CD4-positive, alpha-beta T cell (primary cell): ENCODE results near the gene MORN4. TPM values are rescaled to one million over a fixed set of nuclear protein-coding genes. Genes with fewer than 3 reads are reported as not detected.

Source experiments
- ATAC-seq: fragments of 200-7000 bp; cut with Tn5 transposase; one replicate; pipeline ENCODE4 v1.10.0; 2022; ENCODE audit warnings: mild to moderate bottlenecking; ENCODE audit not compliant: poor library complexity
- CTCF ChIA-PET: fragments of 350-600 bp; sonication (Branson Sonifier 250); formaldehyde crosslinking; loops from one replicate; lab custom pipeline; 2021; ENCODE audit warnings: antibody characterized with exemption, inconsistent platforms; lab: Charles Lee
- POLR2A ChIA-PET: fragments of 350-600 bp; sonication (Branson Sonifier 250); formaldehyde crosslinking; loops from one replicate; lab custom pipeline; 2021; ENCODE audit warnings: antibody characterized with exemption, inconsistent platforms; lab: Charles Lee
- DNase-seq, 14 experiments: peaks; one replicate each; pipeline ENCODE4 v3.0.0-alpha.2; 2013 to 2020; ENCODE audit warnings: mixed read lengths in 2 of 14
- H3K27ac ChIP-seq, 2 donors: one replicate each; pipeline versions ENCODE4 v1.5.1 to v1.7.0; 2013; ENCODE audit warnings: low read length in 2 of 2, low read depth in 1 of 2, mild to moderate bottlenecking in 1 of 2
- H3K27me3 ChIP-seq, 2 experiments: 1 replicate in 1 of 2; 2 replicates in 1 of 2; pipeline versions ENCODE4 v1.6.1 to v1.7.0; 2013; ENCODE audit warnings: low read length in 2 of 2, control low read depth in 1 of 2, mild to moderate bottlenecking in 1 of 2, moderate library complexity in 1 of 2; ENCODE audit not compliant: insufficient read depth in 2 of 2, control insufficient read depth in 1 of 2
- H3K36me3 ChIP-seq: one replicate; pipeline ENCODE4 v1.6.1; 2013; ENCODE audit warnings: low read length, control low read depth; ENCODE audit not compliant: insufficient read depth
- H3K4me1 ChIP-seq: one replicate; pipeline ENCODE4 v1.6.1; 2013; ENCODE audit warnings: low read length, control low read depth; ENCODE audit not compliant: insufficient read depth
- H3K4me3 ChIP-seq: one replicate; pipeline ENCODE4 v1.5.1; 2013; ENCODE audit warnings: mild to moderate bottlenecking, low read length, moderate library complexity
- H3K9me3 ChIP-seq, 2 experiments: 1 replicate in 1 of 2; 2 replicates in 1 of 2; pipeline versions ENCODE4 v1.6.1 to v1.7.0; 2013; ENCODE audit warnings: low read length in 2 of 2, mild to moderate bottlenecking in 2 of 2, control low read depth in 1 of 2, moderate library complexity in 1 of 2; ENCODE audit not compliant: control insufficient read depth in 1 of 2, insufficient read depth in 1 of 2
- H3K27ac Mint-ChIP-seq: one replicate; pipeline ENCODE4 v1.8.0; 2020; ENCODE audit warnings: mixed read lengths
- H3K27me3 Mint-ChIP-seq: one replicate; pipeline ENCODE4 v1.8.0; 2021; ENCODE audit warnings: mixed read lengths
- H3K36me3 Mint-ChIP-seq: one replicate; pipeline ENCODE4 v1.8.0; 2021; ENCODE audit warnings: low read depth, mixed read lengths
- H3K4me1 Mint-ChIP-seq: one replicate; pipeline ENCODE4 v1.8.0; 2021; ENCODE audit warnings: low read depth, mixed read lengths
- H3K4me3 Mint-ChIP-seq: one replicate; pipeline ENCODE4 v1.8.0; 2020; ENCODE audit warnings: mild to moderate bottlenecking, mixed read lengths
- H3K9me3 Mint-ChIP-seq: one replicate; pipeline ENCODE4 v1.8.0; 2020; ENCODE audit warnings: mixed read lengths
- intact Hi-C, 2 experiments: fragments of 100-400 bp; cut with DNase I in 1 of 2; cut with micrococcal nuclease in 1 of 2; formaldehyde crosslinking; loops; one replicate each; pipeline versions ENCODE4 v1.15.1 to v1.9.0; 2023 to 2025; cut with DNase I, micrococcal nuclease
- total RNA-seq, 174 experiments: library from RNA in 2 of 174; stranded (reverse) in 2 of 174; gene quantifications; one replicate each; pipeline ENCODE4 v1.2.3 and lab custom pipeline; 2021 to 2026
- TF ChIP-seq, protein P1 (sequence below): fragments of 200-600 bp; IDR thresholded peaks from one replicate; pipeline ENCODE4 v1.8.0; 2022; ENCODE audit warnings: antibody characterized with exemption, mild to moderate bottlenecking

The MORN4 gene
- total RNA-seq, 2 experiments from 2014 or later: 0.36 to 0.39 TPM

DNA sequence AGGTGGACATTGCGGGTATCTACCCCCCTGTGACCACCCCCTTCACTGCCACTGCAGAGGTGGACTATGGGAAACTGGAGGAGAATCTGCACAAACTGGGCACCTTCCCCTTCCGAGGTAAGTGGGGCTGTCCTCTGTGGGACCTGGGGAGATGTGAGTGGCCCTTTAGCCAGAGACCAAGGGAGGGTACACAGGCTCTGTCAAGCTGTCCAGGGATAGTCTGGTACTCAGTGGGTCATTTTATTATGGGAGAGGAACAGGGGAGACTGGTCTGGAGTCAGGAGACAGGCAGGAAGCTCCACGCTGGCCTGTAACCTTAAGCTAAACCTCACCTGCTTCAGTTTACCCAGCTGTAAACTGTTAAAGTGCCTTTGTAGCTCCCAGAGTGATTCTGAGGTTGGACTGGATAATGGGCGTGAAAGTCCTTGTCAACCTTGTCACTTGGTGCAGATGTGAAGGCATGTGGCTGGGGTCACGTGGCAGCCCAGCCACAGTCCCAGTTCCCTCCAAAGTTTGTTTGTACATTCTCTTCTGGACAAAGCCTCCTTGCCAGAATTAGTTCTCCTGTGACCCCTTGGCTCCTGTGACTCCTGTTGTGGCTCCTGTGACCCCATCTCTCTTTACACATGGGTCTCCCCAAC lies 48.4 kb downstream of the MORN4 start:
- POLR2A ChIA-PET: no interaction called here
- Mint-ChIP-seq H3K27ac (no peak overlapping the region), H3K27me3 (no peaks in the 10 kb centered on the region), H3K36me3 (no peaks in the 10 kb centered on the region), H3K4me1 (no peaks in the 10 kb centered on the region), H3K4me3 (no peak overlapping the region), H3K9me3 (no peaks in the 10 kb centered on the region)
- CTCF ChIA-PET: no interaction called here
- no peaks in the 10 kb centered on the region for H3K36me3 ChIP-seq
- TF ChIP-seq, protein P1, sequence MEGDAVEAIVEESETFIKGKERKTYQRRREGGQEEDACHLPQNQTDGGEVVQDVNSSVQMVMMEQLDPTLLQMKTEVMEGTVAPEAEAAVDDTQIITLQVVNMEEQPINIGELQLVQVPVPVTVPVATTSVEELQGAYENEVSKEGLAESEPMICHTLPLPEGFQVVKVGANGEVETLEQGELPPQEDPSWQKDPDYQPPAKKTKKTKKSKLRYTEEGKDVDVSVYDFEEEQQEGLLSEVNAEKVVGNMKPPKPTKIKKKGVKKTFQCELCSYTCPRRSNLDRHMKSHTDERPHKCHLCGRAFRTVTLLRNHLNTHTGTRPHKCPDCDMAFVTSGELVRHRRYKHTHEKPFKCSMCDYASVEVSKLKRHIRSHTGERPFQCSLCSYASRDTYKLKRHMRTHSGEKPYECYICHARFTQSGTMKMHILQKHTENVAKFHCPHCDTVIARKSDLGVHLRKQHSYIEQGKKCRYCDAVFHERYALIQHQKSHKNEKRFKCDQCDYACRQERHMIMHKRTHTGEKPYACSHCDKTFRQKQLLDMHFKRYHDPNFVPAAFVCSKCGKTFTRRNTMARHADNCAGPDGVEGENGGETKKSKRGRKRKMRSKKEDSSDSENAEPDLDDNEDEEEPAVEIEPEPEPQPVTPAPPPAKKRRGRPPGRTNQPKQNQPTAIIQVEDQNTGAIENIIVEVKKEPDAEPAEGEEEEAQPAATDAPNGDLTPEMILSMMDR: no peak
- no peaks in the 10 kb centered on the region for H3K4me1 ChIP-seq
- no peak for ATAC-seq
- no peaks in the 10 kb centered on the region for H3K9me3 ChIP-seq
- no peak overlapping the region for H3K27ac ChIP-seq
- no peak overlapping the region for H3K4me3 ChIP-seq
- no peaks in the 10 kb centered on the region for H3K27me3 ChIP-seq
- intact Hi-C loops: no loop called here
- no peak for DNase-seq

DNA sequence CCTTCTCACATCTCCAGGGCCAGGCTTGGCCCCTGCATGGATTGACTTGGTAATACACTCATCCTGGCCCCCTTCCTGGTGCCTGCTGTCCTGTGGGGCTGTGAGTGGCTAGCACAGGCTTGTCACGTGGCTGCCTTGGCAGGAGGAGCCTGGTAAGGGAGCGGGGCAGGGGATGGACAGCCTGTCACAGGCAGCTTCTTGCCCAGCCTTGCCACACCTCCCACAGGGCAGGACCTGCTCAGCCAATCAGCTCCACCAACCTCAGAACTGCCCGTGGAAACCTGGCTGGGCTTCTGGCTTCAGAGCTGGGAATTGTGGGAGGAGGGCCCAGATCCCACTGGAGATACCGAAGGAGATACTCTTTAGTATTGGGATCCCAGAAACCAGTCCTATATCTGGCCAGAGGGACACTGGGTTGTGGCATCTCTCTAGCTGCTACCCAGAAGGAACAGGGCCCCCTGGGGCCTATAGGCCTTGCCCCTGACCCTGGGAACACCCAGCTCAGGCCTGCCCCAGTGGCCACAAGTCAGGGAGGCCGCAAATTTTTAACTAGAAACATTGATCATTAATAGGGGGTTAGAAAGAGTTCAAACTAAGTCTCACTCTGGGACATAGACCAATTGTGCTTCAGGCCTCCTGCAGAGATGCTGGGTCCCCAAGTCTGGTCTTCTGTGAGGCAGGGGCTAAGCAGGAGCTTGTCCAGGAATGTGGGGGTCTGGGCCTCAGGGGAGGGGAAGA lies 49.1 kb downstream of the MORN4 start, which contains the start of gene HOGA1:
TSS of gene HOGA1 (plus strand) at position 330 of the 738 bp plus-strand sequence. CDS start at position 645, 315 bp downstream.
- no peak within 1 kb of the TSS for H3K4me3 ChIP-seq
- POLR2A ChIA-PET: no interaction called here
- ATAC-seq (no peak), DNase-seq (no peak)
- no peaks in the 10 kb centered on the region for H3K9me3 Mint-ChIP-seq
- no peaks in the 10 kb centered on the region for H3K9me3 ChIP-seq
- intact Hi-C loops: no loop called here
- no peaks in the 10 kb centered on the region for H3K27me3 Mint-ChIP-seq
- TF ChIP-seq, protein P1: no peak
- no peaks in the 10 kb centered on the region for H3K36me3 Mint-ChIP-seq
- no peaks in the 10 kb centered on the region for H3K4me1 Mint-ChIP-seq
- H3K4me3 Mint-ChIP-seq: no peak within 1 kb of the TSS
- no peak within 1 kb of the TSS for H3K27ac ChIP-seq
- no peaks in the 10 kb centered on the region for H3K27me3 ChIP-seq
- no peaks in the 10 kb centered on the region for H3K4me1 ChIP-seq
- CTCF ChIA-PET: no interaction called here
- no peak within 1 kb of the TSS for H3K27ac Mint-ChIP-seq
- no peaks in the 10 kb centered on the region for H3K36me3 ChIP-seq

DNA sequence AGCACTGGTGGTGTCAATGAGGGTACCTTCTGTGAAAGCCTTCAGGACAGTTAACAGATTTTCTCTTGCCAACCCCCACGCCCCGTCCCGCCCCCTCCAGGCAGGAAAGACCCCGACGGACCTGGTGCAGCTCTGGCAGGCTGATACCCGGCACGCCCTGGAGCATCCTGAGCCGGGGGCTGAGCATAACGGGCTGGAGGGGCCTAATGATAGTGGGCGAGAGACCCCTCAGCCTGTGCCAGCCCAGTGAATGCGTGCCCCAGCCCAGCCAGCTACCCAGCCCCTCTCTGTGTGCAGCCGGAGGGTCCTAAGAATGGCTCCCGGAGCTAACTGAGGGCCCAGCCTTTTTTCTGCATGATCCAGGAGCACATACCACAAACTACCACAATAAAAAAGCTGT lies 49.8 kb downstream of the MORN4 start:
- intact Hi-C loops: no loop called here
- TF ChIP-seq, protein P1: no peak
- no peak overlapping the region for H3K4me3 Mint-ChIP-seq
- CTCF ChIA-PET: no interaction called here
- H3K27me3 Mint-ChIP-seq: no peaks in the 10 kb centered on the region
- POLR2A ChIA-PET: no interaction called here
- no peak overlapping the region for H3K27ac ChIP-seq
- H3K36me3 ChIP-seq: no peaks in the 10 kb centered on the region
- H3K4me1 ChIP-seq: no peaks in the 10 kb centered on the region
- no peaks in the 10 kb centered on the region for H3K36me3 Mint-ChIP-seq
- no peak overlapping the region for H3K27ac Mint-ChIP-seq
- no peaks in the 10 kb centered on the region for H3K9me3 ChIP-seq
- H3K9me3 Mint-ChIP-seq: no peaks in the 10 kb centered on the region
- DNase-seq (no peak), ATAC-seq (no peak)
- H3K4me1 Mint-ChIP-seq: no peaks in the 10 kb centered on the region
- H3K4me3 ChIP-seq: no peak overlapping the region
- peaks cover under 1 to 3% of the 10 kb centered on the region in 2 experiments for H3K27me3 ChIP-seq
